Vagina (tissue), 2 donors: ENCODE data around the gene RNF8. TPM values are rescaled to one million over a fixed set of nuclear protein-coding genes. Genes with fewer than 3 reads are reported as not detected.
"Not testable (repeated sequence)": the region's sequence is repeated elsewhere in the genome, so short reads cannot be mapped to it uniquely, and the experiment has no call there.

Experiments
- DNase-seq, 2 donors: peaks; one replicate each; pipeline ENCODE4 v3.0.0-alpha.2; 2017; ENCODE audit errors: extremely low spot score in 2 of 2
- H3K27ac ChIP-seq: fragments of 200-600 bp; sonication (generic); one replicate; pipeline ENCODE4 v1.5.1; 2019
- H3K27me3 ChIP-seq: fragments of 200-600 bp; sonication (generic); one replicate; pipeline ENCODE4 v1.5.1; 2019
- H3K36me3 ChIP-seq, 2 donors: fragments of 200-600 bp; sonication (generic); one replicate each; pipeline ENCODE4 v1.5.1; 2017 to 2019
- H3K4me1 ChIP-seq: fragments of 200-600 bp; sonication (generic); one replicate; pipeline ENCODE4 v1.5.1; 2019
- H3K4me3 ChIP-seq, 2 donors: fragments of 200-600 bp; sonication (generic); 1 replicate in 1 of 2; 2 replicates in 1 of 2; pipeline ENCODE4 v1.5.1; 2016 to 2019
- H3K9me3 ChIP-seq: fragments of 200-600 bp; sonication (generic); one replicate; pipeline ENCODE4 v1.5.1; 2019
- CTCF ChIP-seq, 3 experiments: fragments of 450-650 bp in 2 of 3; fragments of 200-600 bp in 1 of 3; sonication (generic) in 1 of 3; IDR thresholded peaks; one replicate each; pipeline ENCODE4 v1.5.1; 2017 to 2019; ENCODE audit warnings: antibody characterized with exemption in 3 of 3, mild to moderate bottlenecking in 2 of 3, moderate library complexity in 2 of 3
- POLR2A ChIP-seq, 2 donors: fragments of 450-650 bp; IDR thresholded peaks; one replicate each; pipeline ENCODE4 v1.6.1; 2017; ENCODE audit warnings: antibody characterized with exemption in 2 of 2, mild to moderate bottlenecking in 2 of 2, moderate library complexity in 2 of 2
- POLR2AphosphoS5 ChIP-seq, 2 donors: sonication (generic); formaldehyde crosslinking; IDR thresholded peaks; one replicate each; pipeline ENCODE4 v1.9.0; 2017; ENCODE audit warnings: antibody characterized with exemption in 2 of 2, mild to moderate bottlenecking in 2 of 2, low read depth in 1 of 2; ENCODE audit not compliant: insufficient read depth in 1 of 2
- intact Hi-C: fragments of 100-400 bp; cut with DNase I; formaldehyde crosslinking; loops from one replicate; pipeline ENCODE4 v1.15.1; 2023
- total RNA-seq: library from RNA; depleted of rRNA; stranded (reverse); fragments of >200 nt; gene quantifications from one replicate; pipeline ENCODE4 v1.2.3, GENCODE V29; 2016

The RNF8 gene
- total RNA-seq, 1 donor from 2014 or later: 15.0 TPM

GRCh38 chr6:37399131-37399530 lies 45.3 kb downstream of the RNF8 start:
- TF ChIP-seq POLR2AphosphoS5 (IDR thresholded peaks at IDR 0.05; ENCODE audit: insufficient read depth in 1 of 2, low read depth in 1 of 2): no peak
- TF ChIP-seq POLR2A (IDR thresholded peaks at IDR 0.05): no peak
- no peak for TF ChIP-seq CTCF (IDR thresholded peaks at IDR 0.05)
- DNase-seq: no peak
- no peaks in the 10 kb centered on the region for H3K36me3 ChIP-seq
- no peaks in the 10 kb centered on the region for H3K9me3 ChIP-seq
- no peak overlapping the region for H3K27ac ChIP-seq
- no peaks in the 10 kb centered on the region for H3K27me3 ChIP-seq
- no peaks in the 10 kb centered on the region for H3K4me1 ChIP-seq
- H3K4me3 ChIP-seq: no peak overlapping the region
- intact Hi-C loops: no loop called here

- no peak for DNase-seq
- Histone ChIP-seq H3K4me3 (no peak overlapping the region), H3K27me3 (no peaks in the 10 kb centered on the region), H3K9me3 (no peaks in the 10 kb centered on the region), H3K27ac (no peak overlapping the region), H3K36me3 (no peaks in the 10 kb centered on the region), H3K4me1 (no peaks in the 10 kb centered on the region)
- no peak for TF ChIP-seq POLR2AphosphoS5 (IDR thresholded peaks at IDR 0.05; ENCODE audit: insufficient read depth in 1 of 2, low read depth in 1 of 2)
- intact Hi-C loops: no loop called here
These were observed 46.2 kb downstream of the RNF8 start for GRCh38 chr6:37399795-37400490.

- H3K36me3 ChIP-seq, H3K4me3 ChIP-seq, DNase-seq, H3K4me1 ChIP-seq, H3K27ac ChIP-seq, H3K9me3 ChIP-seq, intact Hi-C loops, H3K27me3 ChIP-seq: not testable (repeated sequence)
These were observed 47.9 kb downstream of the RNF8 start for GRCh38 chr6:37401658-37402057.

- H3K36me3 ChIP-seq: no peaks in the 10 kb centered on the region
- no peak overlapping the region for H3K4me3 ChIP-seq
- intact Hi-C loops: no loop called here
- no peaks in the 10 kb centered on the region for H3K9me3 ChIP-seq
- H3K4me1 ChIP-seq: peaks cover 9% of the 10 kb centered on the region
- DNase-seq: no peak
- no peak overlapping the region for H3K27ac ChIP-seq
- H3K27me3 ChIP-seq: no peaks in the 10 kb centered on the region
- TF ChIP-seq CTCF (IDR thresholded peaks at IDR 0.05): no peak
- TF ChIP-seq POLR2AphosphoS5 (IDR thresholded peaks at IDR 0.05; ENCODE audit: insufficient read depth in 1 of 2, low read depth in 1 of 2): peak in 1 of 2 donors; percentile 28
These were observed 53.1 kb downstream of the RNF8 start for GRCh38 chr6:37406726-37407341.

- Histone ChIP-seq H3K36me3 (no peaks in the 10 kb centered on the region), H3K27me3 (no peaks in the 10 kb centered on the region), H3K27ac (no peak overlapping the region), H3K4me3 (no peak overlapping the region), H3K4me1 (peaks cover 9% of the 10 kb centered on the region), H3K9me3 (no peaks in the 10 kb centered on the region)
- DNase-seq: no peak
- intact Hi-C loops: no loop called here
- TF ChIP-seq POLR2AphosphoS5 (IDR thresholded peaks at IDR 0.05; ENCODE audit: insufficient read depth in 1 of 2, low read depth in 1 of 2) (peak in 1 of 2 donors; percentile 17), CTCF (IDR thresholded peaks at IDR 0.05) (no peak), POLR2A (IDR thresholded peaks at IDR 0.05) (no peak)
These were observed 54.2 kb downstream of the RNF8 start for GRCh38 chr6:37407948-37408347.

- no peaks in the 10 kb centered on the region for H3K9me3 ChIP-seq
- no peak overlapping the region for H3K27ac ChIP-seq
- no peaks in the 10 kb centered on the region for H3K36me3 ChIP-seq
- H3K4me1 ChIP-seq: peaks cover 9% of the 10 kb centered on the region
- no peak for TF ChIP-seq POLR2A (IDR thresholded peaks at IDR 0.05)
- no peak for TF ChIP-seq POLR2AphosphoS5 (IDR thresholded peaks at IDR 0.05; ENCODE audit: insufficient read depth in 1 of 2, low read depth in 1 of 2)
- no peak for TF ChIP-seq CTCF (IDR thresholded peaks at IDR 0.05)
- intact Hi-C loops: no loop called here
- H3K4me3 ChIP-seq: no peak overlapping the region
- H3K27me3 ChIP-seq: no peaks in the 10 kb centered on the region
- no peak for DNase-seq
These were observed 55.7 kb downstream of the RNF8 start for GRCh38 chr6:37409501-37409900.
